NCI-H2227 treated with DMSO at 0.1 percent for 48 hours (cell line): ENCODE results near the gene CFD.
A peak's percentile ranks its signal among the peaks of the same experiment; 100 is the strongest.
"Not testable (repeated sequence)": the region's sequence is repeated elsewhere in the genome, so short reads cannot be mapped to it uniquely, and the experiment has no call there.

ENCODE experiments used
- DNase-seq: peaks from one replicate; lab custom pipeline; 2025; lab: John Stamatoyannopoulos, UW

The CFD gene

GRCh38 chr19:888581-889385, 29.3 kb downstream of the CFD start:
- DNase-seq = no peak

- no peak for DNase-seq
Observed at GRCh38 chr19:889662-890295, 30.3 kb downstream of the CFD start.

- no peak for DNase-seq
Observed at GRCh38 chr19:890831-891230, 31.4 kb downstream of the CFD start.

- not testable (repeated sequence) for DNase-seq
Observed at GRCh38 chr19:891421-892200, 32.1 kb downstream of the CFD start.

- DNase-seq = no peak
Observed at GRCh38 chr19:892243-892893, 32.9 kb downstream of the CFD start.

- peak; percentile 89 for DNase-seq
Observed at GRCh38 chr19:892894-893689, 33.6 kb downstream of the CFD start, which contains the start of the genes MED16 and RNU6-9. MED16 (minus strand) TSS chr19:893187; CDS start chr19:891131, 2,056 bp downstream. RNU6-9 (plus strand) TSS chr19:893484.

GRCh38 chr19:896434-896833, 37.0 kb downstream of the CFD start:
- DNase-seq = no peak

GRCh38 chr19:896999-897398, 37.5 kb downstream of the CFD start:
- no peak for DNase-seq

- no peak for DNase-seq
Observed at GRCh38 chr19:897442-898039, 38.1 kb downstream of the CFD start.

- peak; percentile 25 for DNase-seq
Observed at GRCh38 chr19:898663-899062, 39.2 kb downstream of the CFD start.

GRCh38 chr19:899336-900042, 40.0 kb downstream of the CFD start:
- DNase-seq = no peak

- no peak for DNase-seq
Observed at GRCh38 chr19:900043-900301, 40.5 kb downstream of the CFD start.

GRCh38 chr19:900302-901111, 41.0 kb downstream of the CFD start:
- DNase-seq = no peak

- no peak for DNase-seq
Observed at GRCh38 chr19:901216-902092, 42.0 kb downstream of the CFD start.

GRCh38 chr19:902093-902370, 42.6 kb downstream of the CFD start:
- no peak for DNase-seq

- no peak for DNase-seq
Observed at GRCh38 chr19:902446-903226, 43.2 kb downstream of the CFD start.

GRCh38 chr19:903266-903797, 43.9 kb downstream of the CFD start:
- DNase-seq = peak; percentile 55

GRCh38 chr19:904545-904944, 45.1 kb downstream of the CFD start:
- DNase-seq = no peak
